HG02884 (cell line): ENCODE measurements around the gene GMCL2.

Source experiments
- ATAC-seq: cut with Tn5 transposase; IDR thresholded peaks from one replicate; pipeline ENCODE4 v1.9.1; 2021; ENCODE audit warnings: mild to moderate bottlenecking, moderate library complexity; ENCODE audit not compliant: unreplicated experiment

The GMCL2 gene

DNA sequence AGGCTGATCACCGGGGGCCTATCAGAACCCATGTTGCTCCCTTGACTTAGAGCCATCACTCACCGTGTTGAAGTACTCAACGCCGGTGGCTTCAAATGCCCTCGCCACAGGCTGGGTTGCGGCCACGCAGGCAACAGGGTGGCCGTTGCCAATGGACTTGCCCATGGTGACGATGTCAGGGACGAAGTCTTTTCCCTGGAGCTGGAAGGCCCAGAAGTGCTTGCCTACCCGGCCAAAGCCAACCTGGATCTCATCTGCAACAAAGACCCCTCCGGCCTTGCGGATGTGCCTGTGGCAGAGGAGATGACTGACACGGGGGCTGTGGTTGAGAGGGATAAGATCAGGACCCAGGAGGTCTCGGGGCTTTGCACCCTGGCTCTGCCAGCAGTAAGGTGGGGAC lies 35.1 kb upstream of the GMCL2 start:
- no peak for ATAC-seq

DNA sequence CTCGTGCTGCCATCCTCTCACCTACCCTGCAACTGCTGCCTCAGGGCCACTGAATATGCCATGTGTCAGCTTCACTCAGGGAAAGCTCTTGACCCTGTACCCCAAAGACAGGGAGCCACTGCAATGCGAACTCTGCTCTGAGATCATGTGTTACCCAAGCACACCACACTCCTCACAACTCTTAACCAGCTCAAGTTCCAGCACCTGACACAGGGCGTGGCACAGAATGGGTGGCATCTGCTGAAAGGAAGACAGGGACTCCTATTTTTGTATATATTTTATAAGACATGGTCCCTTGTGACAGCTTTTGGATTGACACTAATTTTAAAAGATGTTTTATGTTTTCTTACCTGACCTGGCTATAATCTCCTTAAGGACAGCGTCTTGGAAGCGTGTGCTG lies 34.7 kb upstream of the GMCL2 start:
- ATAC-seq: no peak

DNA sequence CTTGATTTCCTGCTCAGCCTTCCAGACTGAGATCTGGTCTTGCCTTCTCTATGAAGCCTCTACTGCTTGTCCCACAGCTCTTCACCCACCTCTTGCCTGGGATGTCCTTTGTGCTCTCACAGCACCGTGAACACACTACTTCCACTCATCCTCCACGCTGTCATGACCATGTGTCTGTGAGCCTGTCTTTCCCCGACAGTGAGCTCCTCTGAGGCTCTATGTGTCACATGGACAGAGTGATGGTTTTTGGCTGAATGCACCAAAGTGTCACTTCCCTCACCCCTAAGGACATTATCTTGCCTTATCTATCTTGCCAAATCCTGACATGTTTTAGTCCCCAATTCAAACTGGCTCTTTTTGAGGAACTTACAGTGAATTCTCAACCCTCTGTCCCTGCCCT lies 34.1 kb upstream of the GMCL2 start:
- ATAC-seq: no peak

DNA sequence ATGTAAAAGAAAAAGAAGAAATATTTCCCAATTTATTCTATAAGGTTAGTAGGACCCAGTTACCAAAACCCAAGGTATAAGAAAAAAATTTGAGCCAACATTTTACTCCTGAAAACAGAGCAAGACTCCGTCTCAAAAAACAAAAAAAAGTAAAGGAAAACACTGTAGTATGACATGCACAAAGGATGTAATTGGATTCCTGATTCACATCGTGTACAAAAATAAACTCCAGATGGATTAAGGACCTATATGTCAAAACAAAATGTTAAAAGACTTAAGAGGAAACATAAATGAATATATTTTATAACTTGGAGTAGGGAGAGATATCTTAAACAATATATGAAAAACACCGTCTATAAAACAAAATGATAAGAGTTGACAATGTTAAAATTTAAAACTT lies 31.7 kb upstream of the GMCL2 start:
- no peak for ATAC-seq

DNA sequence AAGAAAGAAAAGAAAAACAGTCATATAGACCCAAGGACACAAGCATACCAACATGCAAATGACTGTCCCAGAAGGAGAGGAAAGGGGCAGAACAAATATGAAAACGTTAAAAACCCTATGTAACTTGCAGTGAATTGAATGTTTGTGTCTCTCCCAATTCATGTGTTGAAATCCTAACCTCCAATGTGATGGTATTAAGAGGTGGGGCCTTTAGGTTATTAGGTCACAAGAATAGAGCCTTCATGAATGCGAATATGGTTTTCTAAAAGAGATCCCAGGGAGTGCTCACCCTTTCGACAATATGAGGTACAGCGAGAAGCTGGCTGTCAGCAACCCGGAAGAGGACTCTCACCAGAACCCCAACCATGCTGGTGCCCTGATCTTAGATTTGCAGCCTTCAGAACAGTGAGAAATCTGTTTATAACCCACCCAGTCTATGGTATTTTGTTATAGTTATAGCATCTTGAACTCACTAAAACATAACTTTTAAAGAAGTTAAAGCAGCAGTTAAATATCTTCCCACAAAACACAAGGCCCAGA lies 31.1 kb upstream of the GMCL2 start:
- ATAC-seq: no peak

DNA sequence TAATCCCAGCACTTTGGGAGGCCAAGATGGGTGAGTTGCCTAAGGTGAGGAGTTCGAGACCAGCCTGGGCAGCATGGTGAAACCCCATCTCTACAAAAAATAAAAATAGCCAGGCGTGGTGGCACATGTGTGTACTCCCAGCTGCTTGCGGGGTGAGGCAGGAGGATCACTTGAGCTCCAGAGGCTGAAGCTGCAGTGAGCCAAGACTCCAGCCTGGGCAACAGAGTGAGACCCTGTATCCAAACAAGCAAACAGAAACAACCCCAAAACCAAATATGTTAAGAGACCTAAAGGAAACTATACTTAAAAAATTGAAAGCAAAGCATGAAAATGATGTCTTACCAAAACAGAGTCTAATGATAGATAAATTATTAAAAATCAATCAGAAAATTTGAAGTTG lies 29.6 kb upstream of the GMCL2 start:
- ATAC-seq: no peak

DNA sequence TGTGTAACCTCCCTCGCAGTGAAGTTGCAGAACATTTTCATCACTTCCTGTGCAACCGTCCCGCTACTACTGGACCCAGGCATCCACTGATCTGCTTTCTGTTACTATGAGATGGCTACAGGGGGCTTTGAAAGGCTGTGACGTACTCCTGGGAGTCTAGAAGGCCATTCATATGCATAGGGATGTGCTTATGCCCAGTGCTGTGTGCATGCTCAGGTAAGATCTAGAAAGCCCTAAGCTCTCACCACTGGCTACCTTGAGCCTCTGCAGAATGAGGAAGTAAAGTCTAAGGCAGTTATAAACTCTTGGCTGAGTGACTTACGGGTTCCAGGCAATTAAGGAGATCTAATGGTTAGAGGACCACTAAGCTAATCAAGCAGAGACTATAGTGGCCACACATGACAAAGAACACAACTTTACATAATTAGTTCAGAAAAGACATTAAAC lies 28.9 kb upstream of the GMCL2 start:
- ATAC-seq: no peak

DNA sequence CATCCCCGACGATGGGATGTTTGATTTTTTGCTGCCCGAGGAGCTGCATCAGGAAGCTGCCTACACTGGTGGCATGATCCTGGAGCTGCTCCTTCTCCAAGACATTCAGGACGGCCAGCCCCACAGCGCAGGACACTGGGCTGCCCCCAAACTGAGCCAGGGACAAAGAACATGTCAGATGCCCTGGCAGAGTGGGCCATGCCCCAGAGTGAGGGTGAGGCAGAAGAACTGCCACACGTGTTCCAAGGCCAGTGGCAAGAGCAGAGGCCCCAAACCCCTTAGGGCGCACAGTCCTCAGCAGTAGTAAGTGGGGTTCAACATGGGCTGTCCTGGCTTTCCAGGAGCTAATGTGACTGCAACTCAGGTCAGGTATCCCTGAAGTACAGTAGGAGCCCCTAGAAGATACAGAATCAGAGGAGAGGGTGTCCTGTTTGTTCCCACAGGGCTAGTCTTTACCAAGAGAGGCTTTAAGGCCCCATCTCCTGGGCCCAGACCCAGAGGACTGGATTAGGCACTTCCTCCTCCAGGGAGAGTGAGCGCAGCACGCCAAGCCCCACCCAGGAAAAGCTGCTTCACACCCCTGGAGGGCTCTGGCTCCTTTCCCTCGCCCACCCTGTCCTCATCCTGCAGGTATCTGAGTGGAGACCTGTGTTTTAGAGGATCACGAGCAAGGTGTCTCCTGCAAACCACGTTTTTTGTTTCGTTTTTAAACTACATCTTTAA lies 28.3 kb upstream of the GMCL2 start:
- no peak for ATAC-seq

DNA sequence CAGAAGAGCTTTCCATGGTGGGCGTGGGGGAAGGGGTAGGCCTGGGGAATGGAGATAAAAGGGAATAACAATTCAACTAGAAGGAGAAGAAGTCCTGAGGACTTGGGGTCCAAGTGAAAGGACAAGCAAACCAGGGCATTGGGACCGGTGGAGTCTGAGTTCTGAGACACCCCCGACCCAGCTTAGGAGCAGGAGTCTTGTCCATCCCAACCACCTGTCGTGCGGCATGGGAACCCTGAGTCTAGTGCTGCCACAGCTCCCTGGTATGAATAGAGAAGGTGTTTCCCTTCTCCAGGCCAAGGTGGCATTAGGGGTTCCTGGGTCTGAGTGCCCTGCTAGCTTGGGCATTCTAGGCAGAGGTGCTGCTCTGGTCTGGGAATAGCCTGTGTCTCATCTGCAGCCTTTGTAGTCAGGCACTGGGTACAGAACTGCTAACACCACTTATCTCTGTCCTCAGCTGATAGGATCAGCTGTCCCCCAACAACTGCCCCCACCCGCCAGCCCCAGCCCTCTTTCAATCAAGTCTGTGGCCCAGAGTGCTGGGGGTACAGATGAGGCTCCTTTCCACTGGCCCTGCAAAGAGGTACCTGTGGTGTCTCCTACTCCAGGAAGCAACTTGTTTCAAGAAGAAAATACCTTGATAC lies 27.1 kb upstream of the GMCL2 start:
- ATAC-seq: no peak

DNA sequence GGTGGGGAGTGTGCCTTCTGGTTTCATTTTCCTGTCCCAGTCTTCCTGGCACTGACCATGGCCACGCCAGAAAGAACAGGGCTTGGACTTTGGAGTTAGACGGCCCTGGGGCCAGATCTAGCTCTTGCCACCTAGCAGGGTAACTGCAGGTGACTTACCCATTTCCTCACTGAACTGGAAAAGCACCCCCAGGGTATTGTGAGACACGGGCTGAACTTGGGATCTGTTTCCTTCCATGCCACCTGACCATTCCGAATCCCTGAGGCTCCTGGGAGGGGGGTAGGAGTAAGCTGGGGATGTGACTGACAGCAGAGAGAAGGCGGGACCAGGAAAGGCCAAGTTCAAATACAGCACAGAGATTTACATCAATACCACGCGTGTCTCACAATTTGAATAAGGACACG lies 26.6 kb upstream of the GMCL2 start:
- ATAC-seq: no peak

DNA sequence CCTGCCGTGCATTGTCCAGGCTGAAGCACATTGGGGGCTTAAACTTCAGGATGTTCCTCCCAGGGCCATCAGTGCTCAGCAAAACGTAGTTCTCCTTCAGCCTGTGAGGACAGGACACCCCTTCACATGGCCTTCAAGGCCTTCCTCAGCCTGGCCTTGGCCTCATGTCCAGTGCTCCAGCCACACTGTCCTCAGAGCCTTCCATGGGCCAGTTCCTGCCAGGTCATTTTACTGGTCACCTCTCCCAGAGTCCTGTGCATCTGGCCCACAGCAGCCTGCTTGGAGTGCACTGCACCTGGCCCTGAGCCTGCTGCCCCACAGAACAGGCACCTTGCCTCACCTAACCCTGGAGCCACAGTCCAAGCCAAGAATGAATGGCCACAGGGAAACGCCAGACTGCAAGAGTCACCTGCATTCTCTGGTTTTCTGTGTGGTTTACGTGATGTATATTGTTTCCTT lies 25.9 kb upstream of the GMCL2 start:
- no peak for ATAC-seq

DNA sequence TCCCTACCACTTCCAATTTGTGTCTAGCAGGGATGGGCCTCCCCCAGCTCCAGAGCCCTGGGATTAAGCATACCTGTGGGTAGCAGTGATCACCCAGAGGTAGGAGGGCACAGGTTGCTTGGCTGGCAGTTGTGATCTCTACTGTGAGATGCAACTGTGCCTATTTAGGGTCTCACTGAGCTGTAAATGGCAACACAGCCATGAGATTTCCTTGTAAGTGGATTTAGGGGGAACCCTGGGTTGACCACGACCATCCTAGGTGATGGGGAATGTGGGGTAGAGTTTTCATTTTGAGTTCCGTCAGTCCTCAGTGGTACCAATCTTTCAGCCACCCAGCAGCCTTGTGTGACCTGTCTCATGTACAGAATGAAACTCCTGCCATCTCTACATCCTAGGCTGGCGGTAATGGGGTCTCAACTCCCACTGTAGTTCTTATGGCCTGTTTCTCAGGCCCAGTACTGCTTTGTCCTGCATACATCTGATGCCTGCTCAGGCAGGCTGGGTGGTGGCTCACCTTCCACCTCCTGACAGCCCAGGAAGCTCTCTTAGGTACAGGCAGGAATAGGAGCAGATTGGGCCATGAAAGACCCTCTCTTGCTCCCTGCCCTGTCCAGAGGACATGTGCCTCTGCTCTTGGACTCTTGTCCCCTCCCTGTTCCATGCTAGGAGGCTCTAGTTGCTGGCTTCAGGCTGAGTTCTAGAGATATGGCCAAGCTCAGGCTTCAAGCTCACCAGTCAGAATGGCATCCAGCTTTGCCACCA lies 25.3 kb upstream of the GMCL2 start:
- ATAC-seq: no peak

DNA sequence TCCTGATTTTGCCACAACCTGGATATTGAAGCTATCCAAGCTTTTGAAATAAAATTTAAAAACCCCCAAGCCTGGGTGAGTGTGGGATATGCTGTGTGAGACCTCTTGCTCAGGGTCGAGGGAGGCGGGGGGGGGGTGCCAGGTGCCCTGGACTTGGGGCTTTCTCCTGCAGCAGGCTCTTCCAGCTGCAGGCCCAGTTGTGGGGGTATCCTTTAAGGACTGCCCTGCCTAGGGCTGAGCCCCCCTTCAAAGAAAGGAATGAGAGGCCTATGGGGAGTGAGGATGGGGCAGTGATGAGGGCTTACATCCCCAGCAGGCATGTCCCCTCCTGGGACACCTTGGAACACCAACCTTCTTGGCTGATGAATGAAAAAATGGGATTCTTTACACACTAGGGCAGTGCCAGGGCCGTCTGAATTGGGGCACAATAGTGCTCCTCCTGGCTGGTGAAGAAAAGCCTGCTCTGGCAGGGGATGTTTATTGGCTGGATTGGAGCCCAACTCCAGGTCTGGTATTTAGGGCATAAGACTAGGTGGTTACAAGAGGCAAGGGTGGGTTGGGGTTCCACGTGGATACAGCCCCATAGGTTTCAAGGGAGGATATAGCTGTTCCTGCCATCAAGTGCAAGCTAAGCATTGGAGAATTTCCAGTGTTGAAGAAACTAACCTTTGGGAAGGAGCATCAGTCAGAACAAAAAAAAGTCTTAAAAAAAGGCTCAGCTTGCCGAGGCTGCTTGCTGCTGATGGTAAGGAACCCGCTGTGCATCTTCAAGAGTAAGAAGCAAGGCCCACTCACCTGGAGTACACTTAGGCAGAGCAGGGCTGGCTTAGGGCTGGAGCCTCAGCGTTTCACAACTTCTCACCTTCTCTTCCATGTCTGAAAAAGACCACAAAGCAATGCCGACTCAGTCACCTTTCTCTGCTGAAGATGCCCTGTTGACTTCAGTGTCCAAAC lies 24.2 kb upstream of the GMCL2 start:
- no peak for ATAC-seq

DNA sequence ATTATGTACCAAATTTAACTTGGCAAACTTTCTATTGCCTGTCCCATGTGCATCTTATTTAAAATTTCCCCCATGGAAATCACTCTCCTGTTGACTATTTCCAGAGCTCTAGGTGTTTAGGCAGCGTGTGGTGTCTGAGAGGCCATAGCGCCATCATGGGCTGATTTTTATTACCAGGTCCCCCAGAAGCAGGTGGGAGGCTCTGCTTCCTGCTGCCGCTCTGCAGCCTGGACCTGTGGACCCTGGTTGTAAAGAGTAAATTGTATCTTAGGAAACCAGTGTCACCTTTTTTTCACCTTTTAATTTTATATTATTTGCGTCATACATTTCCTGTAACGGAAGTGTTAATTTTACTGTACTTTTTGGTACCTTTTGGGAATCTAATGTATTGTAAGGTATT lies 23.5 kb upstream of the GMCL2 start:
- no peak for ATAC-seq

DNA sequence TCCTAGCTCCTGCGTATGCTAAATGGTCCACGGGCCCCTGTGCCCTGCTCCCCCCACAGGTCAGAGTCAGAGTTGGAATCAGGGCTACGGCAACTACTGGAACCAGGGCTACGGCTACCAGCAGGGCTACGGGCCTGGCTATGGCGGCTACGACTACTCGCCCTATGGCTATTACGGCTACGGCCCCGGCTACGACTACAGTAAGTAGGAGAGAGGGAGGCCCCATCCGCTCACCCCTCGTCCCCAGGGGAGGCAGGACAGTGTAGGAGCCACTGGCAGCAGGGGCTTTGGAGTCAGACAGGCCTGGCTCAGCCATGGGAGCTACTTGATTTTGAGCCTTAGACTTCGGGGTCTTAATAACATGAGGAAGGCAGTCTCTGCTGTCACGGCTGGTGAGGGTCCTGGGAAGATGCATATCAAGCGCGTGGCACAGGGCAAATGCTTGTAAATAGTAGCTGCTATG lies 22.9 kb upstream of the GMCL2 start:
- no peak for ATAC-seq

DNA sequence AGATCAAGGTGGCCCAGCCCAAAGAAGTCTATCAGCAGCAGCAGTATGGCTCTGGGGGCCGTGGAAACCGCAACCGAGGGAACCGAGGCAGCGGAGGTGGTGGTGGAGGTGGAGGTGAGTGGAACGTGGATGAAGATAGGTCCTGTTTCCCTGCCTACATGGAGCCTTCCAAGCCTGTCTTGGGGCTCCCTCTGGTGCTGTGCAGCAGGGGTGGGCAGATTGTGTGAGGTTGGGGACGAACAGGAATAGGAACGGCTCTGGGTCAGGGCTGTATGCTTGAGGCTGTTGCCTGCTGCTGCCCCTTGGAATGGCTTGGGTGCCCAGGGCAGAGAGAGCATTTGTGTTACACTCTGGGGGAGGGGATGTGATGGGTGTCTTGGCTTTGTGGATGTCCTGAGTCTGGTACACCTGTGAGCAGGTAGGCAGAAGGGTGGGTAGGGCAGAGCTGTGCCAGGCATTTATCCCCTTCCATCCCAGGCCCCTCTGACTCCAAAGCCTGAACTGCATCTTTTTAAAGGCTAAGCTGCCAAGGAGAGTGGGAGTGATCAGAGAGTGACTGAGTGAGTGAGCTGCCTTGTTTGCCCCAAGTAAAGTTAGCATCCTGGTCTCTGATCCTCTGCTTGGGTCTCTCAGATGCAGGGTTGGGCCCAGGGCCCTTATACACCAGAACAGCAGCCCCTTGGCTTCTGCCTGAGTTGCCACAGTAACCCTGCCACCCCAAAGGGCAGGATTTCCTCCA lies 22.3 kb upstream of the GMCL2 start:
- ATAC-seq: no peak

DNA sequence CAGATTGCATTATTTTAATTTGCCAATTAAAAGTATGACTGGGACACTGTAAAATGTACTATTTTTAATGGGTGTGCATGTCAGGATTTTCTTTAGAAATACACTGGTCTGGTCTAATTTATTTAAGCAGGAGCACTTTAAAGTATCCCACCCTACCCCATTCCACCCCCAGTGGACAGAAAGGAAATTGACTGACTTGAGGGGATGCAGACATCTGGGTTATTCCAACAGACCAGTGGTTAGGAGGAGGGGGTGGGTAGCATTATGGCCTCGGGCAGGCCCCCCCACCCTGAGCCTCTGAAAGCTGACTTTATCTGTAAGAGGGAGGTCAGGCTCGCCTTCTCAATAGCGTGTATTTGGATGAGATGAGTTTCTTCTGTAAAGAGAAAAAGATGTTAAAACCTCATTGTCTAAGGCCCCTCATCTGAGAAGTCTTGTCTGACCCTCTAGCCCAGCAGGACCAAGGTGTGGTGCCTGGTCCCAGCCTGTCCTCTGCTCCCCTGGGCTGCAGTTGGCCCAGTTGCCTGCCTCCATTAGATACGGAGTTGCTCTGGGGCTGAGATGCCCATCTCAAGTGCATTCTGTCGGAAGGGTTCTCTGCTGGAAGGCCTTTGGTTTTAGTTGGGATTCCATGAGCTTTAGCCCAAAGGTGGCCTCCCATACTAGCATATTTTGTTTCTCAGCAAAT lies 21.5 kb upstream of the GMCL2 start:
- no peak for ATAC-seq

DNA sequence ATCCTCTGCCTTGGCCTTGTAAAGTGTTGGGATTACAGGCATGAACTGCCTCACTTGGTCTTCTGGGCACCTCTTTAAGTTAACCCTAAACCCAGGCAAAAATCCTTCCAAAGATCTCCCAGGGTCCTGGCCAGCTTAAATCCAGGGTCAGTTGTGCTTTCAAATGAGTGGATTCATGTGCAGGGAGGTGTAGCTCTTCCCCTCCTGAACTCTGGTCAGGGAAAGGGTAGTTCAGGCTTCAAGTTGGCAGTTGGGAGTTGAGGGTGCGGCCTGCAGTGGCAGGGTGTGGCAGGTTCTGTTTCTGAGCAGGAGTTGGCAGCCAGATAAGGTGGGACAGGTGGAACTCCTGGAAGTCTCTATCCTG lies 20.7 kb upstream of the GMCL2 start:
- ATAC-seq: no peak

DNA sequence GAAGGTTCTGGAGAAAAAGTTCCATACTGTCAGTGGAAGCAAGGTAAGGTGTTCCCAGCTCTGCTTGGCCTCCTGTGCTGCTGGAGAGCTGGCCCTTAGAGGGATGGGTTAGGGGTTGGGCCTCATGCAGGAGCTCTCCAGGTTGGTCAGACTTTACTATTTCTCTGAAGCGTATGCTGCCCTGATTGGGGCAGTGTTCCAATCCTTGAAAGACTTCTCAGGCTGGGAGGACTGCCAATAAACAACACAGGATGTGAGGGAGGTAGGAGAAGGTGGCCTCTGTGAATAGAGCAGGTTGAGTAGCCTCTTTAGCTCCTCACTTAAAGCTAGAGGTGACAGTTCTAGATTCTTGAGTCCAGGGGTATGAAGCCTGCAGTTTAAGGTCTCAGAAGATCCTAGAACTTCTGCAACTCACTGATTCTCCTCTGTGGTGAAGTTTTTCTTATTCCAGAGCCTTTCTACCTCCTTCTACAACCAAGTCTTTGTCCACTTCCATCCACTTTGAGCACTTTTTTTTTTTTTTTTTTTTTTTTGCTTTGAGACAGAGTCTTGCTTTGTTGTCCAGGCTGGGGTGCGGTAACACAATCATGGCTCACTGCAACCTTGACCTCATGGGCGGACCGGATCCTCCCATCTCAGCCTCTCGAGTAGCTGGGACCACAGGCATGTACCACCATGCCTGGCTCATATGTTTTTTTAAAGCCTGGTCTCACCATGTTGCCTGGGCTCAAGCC lies 20.2 kb upstream of the GMCL2 start:
- no peak for ATAC-seq
